ENCODE data around the gene PSAT1. TPM values are rescaled to one million over a fixed set of nuclear protein-coding genes. Genes with fewer than 3 reads are reported as not detected.

Gene PSAT1
- total RNA-seq, 1 donor, result 0.42 TPM

DNA sequence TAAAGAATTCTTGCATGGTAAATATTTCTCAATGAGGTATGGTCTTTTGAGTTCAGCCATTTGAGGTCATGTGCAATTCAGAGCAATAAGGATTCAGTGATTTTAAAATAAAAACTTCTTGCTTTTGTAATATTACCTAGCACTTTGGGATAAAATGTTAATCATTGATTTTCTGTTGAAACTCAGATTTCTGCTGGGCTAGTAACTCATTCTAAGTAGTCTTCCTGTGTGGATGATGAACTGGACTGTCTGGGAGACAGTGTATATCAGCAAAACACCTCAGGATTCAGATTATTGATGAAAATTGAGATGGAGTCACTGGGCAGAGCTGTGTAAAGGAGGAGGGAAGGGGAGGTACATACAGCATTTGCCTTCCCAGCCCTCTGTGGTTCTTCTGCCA lies 10.8 kb upstream of the PSAT1 start:
- Histone ChIP-seq H3K4me1 (ENCODE audit: insufficient read depth, low read length) (no peaks in the 10 kb centered on the region), H3K27me3 (ENCODE audit: insufficient read depth, low read length) (no peaks in the 10 kb centered on the region), H3K4me3 (ENCODE audit: low read length) (no peak overlapping the region), H3K9me3 (ENCODE audit: low read depth, low read length) (no peaks in the 10 kb centered on the region)

DNA sequence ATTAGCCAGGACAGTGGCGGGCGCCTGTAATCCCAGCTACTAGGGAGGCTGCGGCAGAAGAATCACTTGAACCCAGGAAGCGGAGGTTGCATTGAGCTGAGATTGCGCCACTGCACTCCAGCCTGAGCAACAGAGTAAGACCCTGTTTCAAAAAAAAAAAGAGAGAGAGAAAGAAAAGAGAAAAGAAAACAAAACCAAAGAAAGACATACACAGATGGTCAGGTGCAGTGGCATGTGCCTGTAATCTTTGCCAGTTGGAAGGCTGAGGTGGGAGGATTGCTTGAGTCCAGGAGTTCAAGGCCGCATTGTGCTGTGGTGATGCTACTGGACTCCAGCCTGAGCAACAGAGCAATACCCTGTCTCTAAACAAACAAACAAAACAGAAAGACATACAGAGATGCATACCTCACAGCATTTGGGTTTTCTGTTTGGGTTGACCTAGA lies 10.0 kb upstream of the PSAT1 start:
- Histone ChIP-seq H3K27me3 (ENCODE audit: insufficient read depth, low read length) (no peaks in the 10 kb centered on the region), H3K4me3 (ENCODE audit: low read length) (no peak overlapping the region), H3K9me3 (ENCODE audit: low read depth, low read length) (no peaks in the 10 kb centered on the region), H3K4me1 (ENCODE audit: insufficient read depth, low read length) (no peaks in the 10 kb centered on the region)

DNA sequence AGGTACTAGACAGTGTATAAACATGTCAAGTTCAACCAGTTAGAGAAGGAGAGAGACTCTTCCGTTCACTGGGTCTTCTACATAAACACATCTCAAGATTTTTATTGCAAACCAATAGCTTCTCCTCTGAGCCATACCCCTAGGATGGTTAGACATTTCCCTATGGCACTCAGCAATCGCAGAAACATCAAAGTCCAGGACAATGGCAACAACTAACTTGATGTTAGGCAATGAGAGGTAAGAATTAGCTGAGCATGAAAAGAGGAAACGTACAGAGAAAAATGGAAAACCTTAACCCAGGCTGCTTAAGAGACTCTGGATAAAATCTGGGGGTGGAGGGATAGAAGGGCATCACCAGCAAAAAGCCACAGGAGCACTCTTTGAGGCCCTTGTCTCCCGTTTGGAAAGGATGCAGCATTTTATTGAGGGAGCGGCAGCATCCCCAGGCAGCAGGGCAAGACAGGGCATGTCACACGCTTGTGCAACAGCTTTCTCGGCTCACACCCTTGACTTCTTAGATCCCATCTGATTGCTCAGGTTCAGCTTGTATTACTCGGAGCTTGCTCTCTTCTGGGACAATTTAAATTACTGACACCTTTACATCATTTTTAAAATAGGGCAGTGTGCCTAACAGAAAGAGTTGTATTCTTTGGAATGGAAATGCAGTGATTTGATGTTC lies 8.6 kb upstream of the PSAT1 start:
- H3K9me3 ChIP-seq (ENCODE audit: low read depth, low read length), result no peaks in the 10 kb centered on the region
- no peak overlapping the region for H3K4me3 ChIP-seq (ENCODE audit: low read length)
- H3K27me3 ChIP-seq (ENCODE audit: insufficient read depth, low read length), result no peaks in the 10 kb centered on the region
- no peaks in the 10 kb centered on the region for H3K4me1 ChIP-seq (ENCODE audit: insufficient read depth, low read length)

DNA sequence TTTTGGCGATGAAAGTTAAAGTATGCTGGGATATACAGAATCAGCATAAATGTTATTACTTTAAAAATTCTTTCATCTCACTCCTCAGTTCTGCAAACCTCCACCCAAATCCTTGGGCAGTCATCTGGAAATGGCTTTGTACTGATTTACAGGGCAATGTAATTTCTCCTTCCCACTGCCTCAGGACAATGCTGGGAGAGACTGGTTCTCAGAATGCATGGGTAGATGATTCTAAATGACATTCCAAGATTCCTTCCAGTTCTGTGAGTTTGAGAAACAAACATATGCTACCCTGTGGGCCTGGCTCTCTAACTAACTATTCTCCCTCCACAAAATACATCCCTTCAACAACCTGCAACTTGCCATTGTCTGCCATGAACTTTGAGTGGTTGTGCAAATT lies 7.5 kb upstream of the PSAT1 start:
- H3K4me3 ChIP-seq (ENCODE audit: low read length), result no peak overlapping the region
- no peaks in the 10 kb centered on the region for H3K27me3 ChIP-seq (ENCODE audit: insufficient read depth, low read length)
- H3K4me1 ChIP-seq (ENCODE audit: insufficient read depth, low read length), result no peaks in the 10 kb centered on the region
- H3K9me3 ChIP-seq (ENCODE audit: low read depth, low read length), result no peaks in the 10 kb centered on the region

DNA sequence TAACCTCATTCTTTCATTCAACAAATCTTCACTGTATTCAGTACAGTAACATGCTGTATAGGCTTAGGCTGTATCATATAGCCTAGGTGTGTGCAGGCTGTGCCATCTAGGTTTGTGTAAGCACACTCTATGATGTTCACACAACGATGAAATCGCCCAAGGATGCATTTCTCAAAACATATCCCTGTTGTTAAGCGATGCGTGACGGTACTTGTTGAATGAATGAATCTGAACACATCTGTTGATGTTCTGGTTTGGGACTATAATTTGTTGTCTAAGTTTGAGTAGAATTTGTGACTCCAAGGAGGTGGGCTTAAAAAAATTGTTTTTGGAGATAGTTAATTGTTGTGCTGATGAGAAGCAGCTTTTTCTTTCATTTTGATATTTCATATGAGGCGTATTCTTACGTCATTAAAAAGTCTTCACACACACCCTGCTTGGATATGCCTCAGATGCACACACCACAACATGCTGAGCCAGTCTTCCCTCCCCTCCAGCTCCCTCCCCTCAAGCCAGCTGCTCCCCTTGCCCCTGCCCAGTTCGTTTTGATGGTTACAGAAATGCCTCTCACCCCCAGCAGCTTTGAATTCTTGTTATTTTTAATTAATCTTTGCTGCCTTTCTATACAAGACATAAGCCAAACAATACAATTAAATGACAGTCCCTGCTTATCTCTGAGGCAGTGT lies 5.5 kb upstream of the PSAT1 start:
- Histone ChIP-seq H3K4me3 (ENCODE audit: low read length) (no peak overlapping the region), H3K4me1 (ENCODE audit: insufficient read depth, low read length) (peaks cover 5% of the 10 kb centered on the region)

DNA sequence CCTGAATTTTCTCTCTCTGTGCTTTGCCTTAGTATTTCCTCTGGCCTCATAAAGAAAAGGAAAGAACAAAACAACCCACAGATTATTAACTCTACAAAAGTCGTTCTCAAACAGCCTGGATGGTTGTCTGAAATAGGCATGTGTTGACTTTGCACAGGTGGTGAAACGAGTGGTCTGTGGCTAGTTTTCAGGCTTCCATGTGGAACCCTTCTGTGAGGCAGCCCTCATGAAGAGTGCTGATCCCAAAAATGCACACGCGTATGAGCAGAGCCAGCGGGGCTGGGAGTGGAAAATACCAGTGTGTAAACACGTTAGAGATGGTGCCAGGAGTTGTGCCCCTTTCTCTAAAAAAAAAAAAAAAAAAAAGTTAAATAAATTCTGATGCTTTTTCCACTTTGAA lies 4.9 kb upstream of the PSAT1 start:
- Histone ChIP-seq H3K9me3 (ENCODE audit: low read depth, low read length) (no peaks in the 10 kb centered on the region), H3K4me3 (ENCODE audit: low read length) (no peak overlapping the region), H3K4me1 (ENCODE audit: insufficient read depth, low read length) (peaks cover 10% of the 10 kb centered on the region), H3K27me3 (ENCODE audit: insufficient read depth, low read length) (no peaks in the 10 kb centered on the region)

More for the DNA sequence above, 5.5 kb upstream of the PSAT1 start:
- no peaks in the 10 kb centered on the region for H3K27me3 ChIP-seq (ENCODE audit: insufficient read depth, low read length)
- H3K9me3 ChIP-seq (ENCODE audit: low read depth, low read length), result no peaks in the 10 kb centered on the region

DNA sequence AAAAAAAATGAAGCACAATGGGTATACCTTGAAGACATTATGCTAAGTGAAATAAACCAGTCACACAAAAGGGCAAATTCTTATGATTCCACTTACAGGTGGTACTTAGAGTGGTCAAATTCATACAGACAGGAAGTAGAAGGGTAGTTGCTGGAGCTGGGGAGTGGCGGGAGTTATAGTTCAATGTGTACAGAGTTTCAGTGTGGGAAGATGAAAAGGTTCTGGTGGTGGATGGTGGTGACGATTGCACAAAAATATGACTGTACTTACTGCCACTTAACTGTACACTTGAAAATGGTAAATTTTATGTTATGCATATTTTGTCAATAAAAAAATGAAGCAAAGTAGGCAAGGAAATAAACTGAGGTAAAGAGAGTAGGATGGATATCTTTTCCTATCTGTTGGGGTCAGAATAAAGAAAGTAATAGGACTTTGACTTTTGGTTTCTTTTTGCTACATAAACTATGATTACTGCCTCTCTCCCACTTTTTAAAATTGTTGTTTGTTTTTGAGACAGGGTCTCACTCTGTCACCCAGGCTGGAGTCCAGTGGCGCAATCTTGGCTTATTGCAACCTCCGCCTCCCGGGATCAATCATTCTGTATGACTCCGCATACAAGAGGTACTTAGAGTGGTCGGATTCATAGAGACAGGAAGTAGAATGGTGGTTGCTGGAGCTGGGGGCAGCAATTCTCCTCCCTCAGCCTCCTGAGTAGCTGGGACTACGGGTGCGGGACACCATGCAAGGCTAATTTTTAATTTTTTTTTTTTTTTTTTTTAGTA lies 4.0 kb upstream of the PSAT1 start:
- Histone ChIP-seq H3K4me1 (ENCODE audit: insufficient read depth, low read length) (peaks cover 18% of the 10 kb centered on the region), H3K27me3 (ENCODE audit: insufficient read depth, low read length) (peaks cover 6% of the 10 kb centered on the region), H3K9me3 (ENCODE audit: low read depth, low read length) (no peaks in the 10 kb centered on the region), H3K4me3 (ENCODE audit: low read length) (no peak overlapping the region)

DNA sequence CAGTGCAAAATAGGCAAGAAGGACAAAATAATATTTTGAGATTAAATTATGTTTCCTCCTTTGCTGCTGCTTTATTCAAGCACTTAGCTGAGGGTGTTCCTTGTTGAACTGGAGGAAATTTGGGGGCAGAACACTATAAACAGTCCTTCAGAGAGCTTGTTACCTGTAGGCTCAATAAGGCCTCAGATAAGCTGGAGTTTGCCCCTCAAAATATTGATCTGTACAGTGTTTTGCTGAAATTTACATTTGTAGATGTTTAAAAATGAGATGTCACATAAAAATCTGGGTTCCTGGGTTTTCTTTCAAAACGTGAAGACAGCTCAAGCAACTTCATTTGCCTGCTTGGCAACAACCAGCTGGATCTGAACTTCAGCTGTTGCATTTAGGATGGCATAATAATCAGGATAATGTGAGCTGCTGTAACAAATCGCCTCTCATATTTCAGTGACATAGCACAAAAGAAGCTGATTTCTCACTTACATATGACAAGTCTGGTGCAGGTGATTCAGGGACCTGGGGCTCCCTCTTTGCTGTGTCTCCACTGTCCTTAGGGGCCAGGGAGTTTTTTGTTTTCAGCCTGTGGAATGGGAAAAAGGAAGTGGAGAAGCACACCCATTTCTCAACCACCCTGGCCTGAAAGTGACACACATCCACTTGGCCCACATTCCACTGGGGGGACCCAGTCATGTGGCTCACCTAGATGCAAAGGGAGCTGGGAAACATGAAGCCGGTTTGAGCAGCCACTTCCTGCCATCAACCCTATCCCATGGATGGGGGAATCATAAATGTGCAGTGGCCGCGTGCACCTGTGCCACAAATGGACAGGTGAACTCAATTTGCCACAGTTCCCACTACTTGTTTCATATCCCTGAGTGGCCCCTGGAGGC lies 2.4 kb upstream of the PSAT1 start:
- H3K4me1 ChIP-seq (ENCODE audit: insufficient read depth, low read length), result peaks cover 24% of the 10 kb centered on the region

DNA sequence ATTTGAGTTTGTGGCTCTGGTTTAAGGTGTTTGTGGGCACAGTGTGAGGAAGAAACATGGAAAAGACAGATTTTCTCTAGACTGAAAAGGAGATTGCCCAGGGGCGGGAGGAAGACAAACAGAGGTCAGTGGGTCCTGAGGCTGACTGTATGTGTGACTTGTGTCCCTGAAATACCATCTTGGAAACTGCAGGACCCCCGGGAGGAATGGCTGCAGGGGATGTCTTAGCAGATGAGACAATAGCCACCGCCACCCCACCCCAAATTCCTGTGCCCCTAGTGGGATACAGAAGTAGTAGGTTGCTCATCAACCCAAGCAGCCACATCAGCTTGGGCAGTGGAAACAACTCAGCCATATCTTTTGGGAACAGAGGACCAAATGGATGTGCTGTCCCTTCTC lies 1.7 kb upstream of the PSAT1 start:
- Histone ChIP-seq H3K9me3 (ENCODE audit: low read depth, low read length) (no peaks in the 10 kb centered on the region), H3K4me1 (ENCODE audit: insufficient read depth, low read length) (peaks cover 24% of the 10 kb centered on the region), H3K27me3 (ENCODE audit: insufficient read depth, low read length) (peaks cover 17% of the 10 kb centered on the region), H3K4me3 (ENCODE audit: low read length) (no peak overlapping the region)

More for the DNA sequence above, 2.4 kb upstream of the PSAT1 start:
- Histone ChIP-seq H3K4me3 (ENCODE audit: low read length) (no peak overlapping the region), H3K27me3 (ENCODE audit: insufficient read depth, low read length) (peaks cover 17% of the 10 kb centered on the region), H3K9me3 (ENCODE audit: low read depth, low read length) (no peaks in the 10 kb centered on the region)

DNA sequence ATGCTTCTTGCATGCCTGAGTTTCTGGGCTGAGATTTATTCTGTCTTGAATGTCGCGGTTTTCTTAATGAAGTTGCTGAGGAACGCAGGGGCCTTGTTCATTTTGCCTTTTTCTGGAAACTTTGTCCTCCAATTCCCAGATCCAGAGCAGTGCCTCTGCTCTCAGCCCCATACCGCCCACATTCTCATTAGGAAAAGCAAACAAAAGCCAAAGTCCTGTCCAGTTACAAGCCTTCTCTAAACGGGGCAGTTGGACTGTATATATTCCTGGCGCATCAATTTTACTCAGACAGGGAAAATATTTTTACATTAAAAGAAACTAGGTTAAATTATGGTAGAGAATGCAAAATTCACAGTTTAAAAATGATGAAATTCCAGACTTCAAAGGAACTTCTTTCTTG lies 1.2 kb upstream of the PSAT1 start:
- Histone ChIP-seq H3K4me3 (ENCODE audit: low read length) (no peak overlapping the region), H3K9me3 (ENCODE audit: low read depth, low read length) (no peaks in the 10 kb centered on the region), H3K27me3 (ENCODE audit: insufficient read depth, low read length) (peaks cover 17% of the 10 kb centered on the region), H3K4me1 (ENCODE audit: insufficient read depth, low read length) (peaks cover 24% of the 10 kb centered on the region)

DNA sequence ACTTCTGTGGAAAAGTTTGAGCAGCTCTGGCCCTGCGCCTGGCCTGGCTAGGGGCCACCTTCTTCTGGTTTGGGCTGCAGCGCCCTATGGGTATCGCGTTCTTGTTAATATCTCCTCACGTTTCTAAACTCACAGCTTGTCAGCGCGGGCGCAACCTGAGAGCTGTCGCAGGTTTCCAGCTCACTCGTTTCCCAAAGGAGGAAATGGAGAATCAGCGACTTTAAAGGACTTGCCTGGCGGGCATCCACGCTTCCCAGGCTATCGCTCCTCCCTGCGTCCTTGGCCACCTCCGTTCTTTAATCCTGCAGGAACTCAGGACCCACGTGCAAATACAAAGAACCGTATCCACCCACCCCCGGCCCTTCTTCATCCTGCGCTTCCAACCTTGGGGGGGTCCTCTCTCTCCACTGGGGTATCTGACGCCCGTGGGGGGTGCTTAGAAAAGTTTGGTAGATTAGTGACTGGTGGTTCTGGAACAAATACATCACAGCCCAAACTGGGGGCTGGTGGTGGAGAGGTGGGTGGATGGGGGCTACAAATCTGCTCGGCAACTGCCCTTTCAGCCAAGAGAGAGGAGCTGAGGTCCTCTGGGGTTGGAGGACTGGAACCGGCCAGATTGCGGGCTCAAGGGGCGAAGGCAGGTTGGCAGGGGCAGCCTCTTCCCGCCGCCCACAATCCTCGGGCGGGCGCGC lies 578 bp upstream of the PSAT1 start:
- Histone ChIP-seq H3K9me3 (ENCODE audit: low read depth, low read length) (no peaks in the 10 kb centered on the region), H3K4me3 (ENCODE audit: low read length) (peak overlapping the region; percentile 57), H3K4me1 (ENCODE audit: insufficient read depth, low read length) (peaks cover 24% of the 10 kb centered on the region), H3K27me3 (ENCODE audit: insufficient read depth, low read length) (peaks cover 17% of the 10 kb centered on the region)

DNA sequence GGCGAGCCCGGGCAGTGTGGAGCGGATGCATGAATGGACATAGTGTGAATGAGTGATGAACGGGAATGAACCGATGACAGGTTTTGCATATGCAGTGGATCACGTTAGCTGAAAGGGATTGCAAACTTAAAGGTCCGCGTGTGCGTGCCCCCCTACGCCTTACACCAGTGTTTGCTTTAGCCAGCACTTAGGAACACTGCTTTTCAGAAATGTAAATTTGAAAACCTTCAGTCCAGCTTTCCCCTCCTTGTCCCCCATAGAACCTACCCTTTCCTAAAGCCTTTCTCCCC lies 692 bp downstream of the PSAT1 start:
- peaks cover 17% of the 10 kb centered on the region for H3K27me3 ChIP-seq (ENCODE audit: insufficient read depth, low read length)

DNA sequence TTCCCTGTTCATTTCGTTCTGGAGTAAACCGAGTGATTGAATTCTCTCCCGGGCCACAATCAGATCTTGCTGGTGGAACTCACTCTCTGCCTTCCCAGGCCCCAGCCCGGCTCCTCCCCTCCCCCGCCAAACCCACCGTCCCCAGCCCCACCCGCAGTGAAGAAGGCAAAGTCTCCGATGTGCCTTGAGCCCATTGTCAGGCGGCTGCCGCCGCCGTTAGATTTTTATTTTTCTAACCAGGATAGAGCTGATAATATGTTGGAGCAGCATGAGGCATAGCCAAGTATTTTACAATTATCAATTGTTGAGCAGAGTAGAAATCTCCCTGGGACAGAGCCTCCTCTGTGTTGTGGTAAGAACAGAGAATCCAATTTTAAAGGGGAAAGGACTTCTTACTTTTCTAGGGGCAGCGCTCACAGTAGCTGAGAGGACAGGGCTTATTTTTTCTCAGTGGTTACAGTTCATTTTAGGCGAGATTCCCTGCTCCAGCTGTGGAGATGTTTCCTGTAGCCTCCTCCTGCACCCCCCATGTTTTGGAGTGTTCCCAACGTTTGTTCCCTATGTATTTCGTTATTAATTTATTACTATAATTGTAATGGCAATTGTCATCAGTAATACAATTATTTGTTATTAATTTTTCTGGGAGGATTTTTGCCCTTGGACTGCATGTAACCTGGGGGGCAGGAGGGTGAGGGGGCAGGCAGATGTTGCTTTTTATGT lies 1.3 kb downstream of the PSAT1 start:
- peak overlapping the region; percentile 57 for H3K4me3 ChIP-seq (ENCODE audit: low read length)
- peaks cover 17% of the 10 kb centered on the region for H3K27me3 ChIP-seq (ENCODE audit: insufficient read depth, low read length)
- H3K4me1 ChIP-seq (ENCODE audit: insufficient read depth, low read length), result peaks cover 24% of the 10 kb centered on the region
- H3K9me3 ChIP-seq (ENCODE audit: low read depth, low read length), result no peaks in the 10 kb centered on the region

More for the DNA sequence above, 692 bp downstream of the PSAT1 start:
- Histone ChIP-seq H3K4me3 (ENCODE audit: low read length) (peak overlapping the region; percentile 57), H3K9me3 (ENCODE audit: low read depth, low read length) (no peaks in the 10 kb centered on the region), H3K4me1 (ENCODE audit: insufficient read depth, low read length) (peaks cover 24% of the 10 kb centered on the region)

DNA sequence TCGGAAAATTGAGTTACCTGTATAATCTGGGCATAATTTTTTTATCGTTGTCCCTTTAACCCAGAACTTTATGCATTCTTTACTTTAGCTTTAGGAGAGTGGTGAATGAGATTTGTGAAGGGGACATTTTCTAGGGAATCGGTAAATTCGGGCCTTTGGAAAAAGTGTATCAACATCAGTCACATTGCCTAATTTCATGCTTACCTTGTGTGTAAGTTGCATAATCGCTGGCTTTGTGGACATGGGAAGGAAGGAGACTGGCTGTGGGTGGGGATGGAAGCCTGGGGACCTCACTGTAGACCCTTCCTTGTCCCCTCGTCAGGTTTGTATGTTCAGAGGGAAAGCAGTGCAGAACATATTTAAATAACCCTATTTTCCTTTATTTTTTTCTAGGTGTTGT lies 3.3 kb downstream of the PSAT1 start:
- H3K9me3 ChIP-seq (ENCODE audit: low read depth, low read length), result no peaks in the 10 kb centered on the region
- H3K4me3 ChIP-seq (ENCODE audit: low read length), result no peak overlapping the region
- peaks cover 28% of the 10 kb centered on the region for H3K4me1 ChIP-seq (ENCODE audit: insufficient read depth, low read length)
- H3K27me3 ChIP-seq (ENCODE audit: insufficient read depth, low read length), result peaks cover 17% of the 10 kb centered on the region

Data from mononuclear cell (primary cell).